GM18951 (cell line): ENCODE data around the gene SLC25A34.

Experiments used
- POLR2A ChIP-seq: IDR thresholded peaks from 4 replicates; pipeline ENCODE4 v1.6.1; 2011; ENCODE audit warnings: mild to moderate bottlenecking; ENCODE audit not compliant: insufficient read length, insufficient read depth; ENCODE audit errors: extremely low read depth
- in situ Hi-C: fragments of 300-500 bp; cut with MboI; formaldehyde crosslinking; loops from one replicate; pipeline ENCODE4 v1.12.0; 2022; ENCODE audit warnings: low sequenced_read_pairs, mixed read lengths, inconsistent platforms; ENCODE audit not compliant: unreplicated experiment

The SLC25A34 gene

DNA sequence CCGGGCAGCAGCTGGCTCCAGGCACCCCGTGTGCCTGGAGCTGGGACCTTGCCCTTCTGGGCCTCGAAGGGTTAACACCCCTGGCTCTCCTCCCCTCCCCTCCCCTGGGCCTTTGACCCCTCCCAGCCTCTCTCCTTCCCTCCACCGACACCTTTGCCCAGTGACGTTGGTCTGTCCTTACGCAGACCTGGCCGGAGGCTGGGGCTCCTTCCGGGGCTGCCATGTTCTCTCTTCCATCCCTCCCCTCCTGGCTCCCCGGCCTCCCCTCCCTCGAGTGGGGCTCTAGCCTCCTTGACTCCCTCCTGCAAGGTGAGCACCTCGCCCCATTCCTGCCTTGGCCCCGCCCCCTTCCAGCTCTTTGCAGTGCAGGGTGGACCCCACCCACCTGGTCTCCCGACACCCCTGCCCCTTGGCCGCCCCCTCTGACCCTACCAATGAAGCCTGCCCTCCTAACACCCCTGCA is 6.3 kb downstream of the SLC25A34 start, which contains the start of gene TMEM82:
Gene TMEM82 (plus strand): TSS at position 161 of the 463 bp plus-strand sequence. CDS start 61 bp downstream, at position 222.
- in situ Hi-C loops: loop anchor here (25.0 kb wide), 1 partner anchor 405 kb away; no protein-coding TSS in a partner anchor
- TF ChIP-seq POLR2A: no peak

- TF ChIP-seq POLR2A: no peak
- in situ Hi-C loops: loop anchor here (25.0 kb wide), 1 partner anchor 407 kb away; no protein-coding TSS in a partner anchor
These were observed 8.1 kb downstream of the SLC25A34 start for GRCh38 chr1:15744122-15744679.

- no peak for TF ChIP-seq POLR2A
- in situ Hi-C loops: loop anchor here (25.0 kb wide), 1 partner anchor 410 kb away; no protein-coding TSS in a partner anchor
These were observed 11.3 kb downstream of the SLC25A34 start for GRCh38 chr1:15747378-15747777.

GRCh38 chr1:15748264-15748663 is 12.2 kb downstream of the SLC25A34 start:
- in situ Hi-C loops: loop anchor here (25.0 kb wide), 1 partner anchor 411 kb away; no protein-coding TSS in a partner anchor
- TF ChIP-seq POLR2A: no peak

- in situ Hi-C loops: loop anchor here (25.0 kb wide), 1 partner anchor 412 kb away; no protein-coding TSS in a partner anchor
- TF ChIP-seq POLR2A: no peak
These were observed 12.8 kb downstream of the SLC25A34 start for GRCh38 chr1:15748690-15749398.

GRCh38 chr1:15749399-15750291 is 13.6 kb downstream of the SLC25A34 start:
- no peak for TF ChIP-seq POLR2A
- in situ Hi-C loops: loop anchor here (25.0 kb wide), 1 partner anchor 412 kb away; no protein-coding TSS in a partner anchor

- in situ Hi-C loops: no loop called here
- no peak for TF ChIP-seq POLR2A
These were observed 14.9 kb downstream of the SLC25A34 start for GRCh38 chr1:15750924-15751323.

DNA sequence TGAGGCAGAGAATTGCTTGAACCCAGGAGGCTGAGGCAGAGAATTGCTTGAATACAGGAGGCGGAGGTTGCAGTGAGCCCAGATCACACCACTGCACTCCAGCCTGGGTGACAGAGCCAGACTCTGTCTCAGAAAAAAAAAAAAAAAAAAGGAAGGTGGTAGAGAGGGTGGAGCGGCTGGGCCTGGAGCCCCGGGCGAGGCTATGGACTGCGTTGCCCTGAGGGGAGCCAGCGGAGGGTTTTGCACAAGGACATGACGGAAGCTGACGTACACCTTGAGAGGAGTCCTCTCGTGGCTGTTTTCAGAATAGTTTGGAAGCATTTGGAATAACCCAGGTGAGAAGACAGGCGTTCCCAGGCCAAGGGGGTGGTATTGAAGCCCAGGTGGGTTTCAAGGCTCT is 15.7 kb downstream of the SLC25A34 start:
- in situ Hi-C loops: no loop called here
- TF ChIP-seq POLR2A: no peak

GRCh38 chr1:15753776-15754175 is 17.7 kb downstream of the SLC25A34 start:
- no peak for TF ChIP-seq POLR2A
- in situ Hi-C loops: no loop called here

- TF ChIP-seq POLR2A: no peak
These were observed 19.1 kb downstream of the SLC25A34 start for GRCh38 chr1:15755021-15755645.

DNA sequence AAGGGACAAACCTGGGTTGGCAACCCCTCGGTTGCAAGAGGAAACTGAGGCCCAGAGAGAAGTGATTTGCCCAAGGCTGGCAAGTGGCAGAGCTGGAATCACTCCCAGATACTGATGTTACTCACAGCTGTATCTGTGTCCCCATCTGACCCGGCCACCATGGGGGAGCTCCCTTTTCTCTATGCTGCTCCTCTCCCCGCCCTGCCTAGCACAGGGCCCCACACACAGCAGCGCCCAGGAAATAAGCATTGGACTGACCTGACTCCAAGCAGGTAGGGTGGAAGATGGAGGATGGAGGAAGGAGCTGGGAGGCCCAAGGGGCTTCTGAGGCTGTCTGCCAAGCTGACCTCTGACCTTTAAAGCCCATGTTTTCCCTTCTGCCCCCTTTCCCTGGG is 19.6 kb downstream of the SLC25A34 start:
- no peak for TF ChIP-seq POLR2A
- in situ Hi-C loops: no loop called here

More at GRCh38 chr1:15755021-15755645, 19.1 kb downstream of the SLC25A34 start:
- in situ Hi-C loops: no loop called here

DNA sequence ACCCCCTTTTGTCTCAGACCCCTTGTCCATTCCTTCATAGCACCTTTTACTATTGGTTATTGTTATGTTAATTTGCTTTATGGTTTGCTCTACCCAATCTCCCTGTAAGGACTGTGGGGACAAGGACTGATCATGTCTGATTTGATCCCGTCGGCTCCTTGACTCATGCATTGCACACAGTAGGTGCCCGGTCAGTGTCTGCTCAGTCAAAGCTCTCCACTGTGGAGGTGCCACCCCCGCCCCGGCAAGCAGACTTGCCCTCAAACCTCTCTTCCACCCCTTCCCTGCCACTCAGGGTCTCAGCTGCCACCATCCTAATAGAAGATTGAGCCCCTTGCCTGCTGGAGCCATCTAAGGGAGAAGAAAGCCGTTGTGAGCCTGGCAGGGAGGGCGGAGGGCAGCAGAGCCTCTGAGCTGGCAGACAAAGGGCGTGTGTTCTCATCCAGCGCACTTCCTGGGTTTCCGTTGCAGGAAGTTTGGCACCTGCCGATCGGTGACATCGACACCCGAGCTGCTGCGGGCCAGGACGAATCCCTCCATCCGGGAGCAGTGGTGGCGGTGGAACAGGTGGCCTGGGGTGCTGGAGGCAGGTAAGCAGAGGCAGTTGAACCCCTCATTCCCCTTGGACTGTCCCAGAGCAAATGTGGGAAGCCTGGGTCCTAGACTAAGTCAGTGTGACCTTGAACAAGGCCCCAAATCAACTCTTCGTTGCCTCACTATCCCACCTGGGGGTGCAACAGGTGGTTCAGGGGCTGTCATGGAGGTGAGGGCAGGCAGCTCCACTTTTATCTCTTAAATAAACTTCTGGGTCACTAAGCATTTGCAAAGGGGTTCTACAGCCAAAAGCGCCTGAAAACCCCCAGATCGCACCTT is 20.3 kb downstream of the SLC25A34 start:
- in situ Hi-C loops: no loop called here
- no peak for TF ChIP-seq POLR2A

GRCh38 chr1:15757016-15757543 is 21.0 kb downstream of the SLC25A34 start:
- TF ChIP-seq POLR2A: no peak

More at GRCh38 chr1:15757016-15757543, 21.0 kb downstream of the SLC25A34 start:
- in situ Hi-C loops: no loop called here
